GM21576 (cell line): Measurements from ENCODE around the gene ERC1.

Experiments
- ATAC-seq: cut with Tn5 transposase; IDR thresholded peaks from one replicate; pipeline ENCODE4 v1.9.1; 2021; ENCODE audit warnings: mild to moderate bottlenecking, moderate library complexity; ENCODE audit not compliant: unreplicated experiment

ERC1 gene

DNA sequence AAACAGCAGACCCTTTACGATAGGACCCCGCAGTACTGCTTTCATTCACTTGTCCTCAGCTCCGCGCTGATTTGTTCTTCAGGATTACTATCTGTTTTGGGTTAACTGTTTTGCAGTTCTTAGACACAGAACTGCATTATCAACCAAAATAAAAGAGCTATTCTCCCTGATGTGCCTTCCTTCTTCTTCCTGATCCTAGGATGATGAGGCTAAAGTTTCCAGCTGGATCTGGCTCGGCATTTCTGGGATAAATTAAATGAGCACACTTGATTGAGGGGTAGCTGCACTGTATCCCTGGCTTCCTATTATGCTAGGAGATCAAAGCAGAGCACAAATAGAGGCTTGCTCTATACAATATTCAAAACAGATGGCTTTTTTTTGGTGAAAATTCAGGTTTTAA lies 437.6 kb downstream of the ERC1 start:
- no peak for ATAC-seq

DNA sequence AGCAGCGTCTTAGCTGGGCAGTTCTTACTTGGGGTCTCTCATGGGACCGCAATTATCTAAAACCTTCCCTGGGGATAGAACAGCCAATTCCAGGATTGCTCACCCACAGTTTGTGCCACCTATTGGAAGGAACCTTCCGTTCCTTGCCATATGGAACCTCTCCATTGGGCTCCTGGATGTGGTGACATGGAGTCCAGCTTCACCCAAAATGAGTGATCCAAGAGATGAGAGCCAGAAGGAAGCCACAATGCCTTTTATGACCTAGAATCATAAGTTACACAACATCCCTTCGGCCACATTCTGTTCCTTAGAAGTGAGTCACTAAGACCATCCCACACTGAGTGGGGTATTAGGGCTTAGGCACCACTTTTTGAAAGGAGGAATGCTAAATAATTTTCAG lies 439.0 kb downstream of the ERC1 start:
- ATAC-seq, result no peak

DNA sequence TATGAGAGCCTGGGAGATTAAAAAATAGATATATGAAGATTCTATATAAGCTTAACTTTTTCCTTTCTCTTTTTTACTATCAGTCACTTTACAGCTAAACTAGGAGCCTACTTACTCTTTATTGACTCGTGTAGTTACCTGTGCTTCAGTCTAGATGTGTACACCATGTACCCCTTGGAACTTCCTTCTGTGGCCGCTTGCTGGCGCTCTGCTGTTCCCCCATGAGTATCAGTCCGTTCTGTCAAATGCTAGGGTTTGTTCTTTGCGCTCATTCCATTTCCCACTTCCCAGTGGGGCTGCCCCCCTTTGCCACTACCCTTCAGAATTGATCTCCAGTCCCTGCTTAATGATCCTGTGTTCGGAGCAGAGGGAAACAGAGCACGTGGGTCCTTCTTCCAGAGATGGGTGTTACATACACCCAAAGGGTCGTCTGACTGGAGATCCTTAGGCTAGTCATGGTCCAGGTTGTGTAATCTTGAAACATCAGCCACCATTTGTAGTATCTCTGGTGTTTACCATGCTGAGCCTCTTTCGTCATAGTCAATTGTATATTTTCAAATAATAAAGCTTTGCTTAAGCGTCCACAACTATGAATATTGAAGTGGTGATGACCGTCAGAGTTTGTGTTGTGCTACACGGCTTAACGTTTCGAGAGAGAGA lies 443.4 kb downstream of the ERC1 start:
- no peak for ATAC-seq

DNA sequence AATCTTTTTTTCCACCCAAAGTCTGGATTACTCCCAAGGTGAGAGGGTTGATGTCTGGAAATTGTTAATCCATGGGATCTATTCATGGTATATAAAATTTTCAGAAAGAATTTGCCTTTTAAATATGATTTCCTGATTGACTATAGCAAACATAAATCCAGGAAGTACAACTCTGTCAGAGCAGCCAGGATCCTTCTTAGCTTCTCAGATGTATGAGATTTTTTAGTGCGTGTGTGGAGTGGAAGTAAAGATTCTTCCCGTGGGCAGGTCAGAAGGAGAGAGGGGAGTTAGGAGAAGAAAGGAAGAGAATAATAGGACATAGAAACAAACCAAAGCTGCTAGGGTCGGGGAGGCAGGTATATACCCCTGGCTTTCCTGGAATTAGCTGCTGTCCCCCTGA lies 444.0 kb downstream of the ERC1 start:
- ATAC-seq, result no peak

DNA sequence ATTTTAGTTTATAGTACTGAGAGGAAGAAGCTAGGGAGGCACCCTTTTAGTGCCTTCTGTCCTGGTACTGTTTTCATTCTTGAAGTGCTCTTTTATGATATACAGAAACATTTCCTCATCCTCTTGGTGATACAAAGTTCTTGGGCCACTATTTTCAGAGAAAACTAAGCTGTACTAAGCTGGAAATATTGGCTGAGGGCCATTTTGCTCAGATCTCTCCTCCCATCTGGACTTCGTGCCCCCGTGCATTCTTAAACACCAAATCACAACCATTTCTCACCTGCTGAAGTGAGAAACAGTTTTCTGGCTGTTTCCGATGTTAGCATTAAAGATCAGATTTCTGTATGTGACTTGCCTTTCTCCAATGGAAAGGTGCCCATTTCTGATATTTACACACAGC lies 444.4 kb downstream of the ERC1 start:
- no peak for ATAC-seq

DNA sequence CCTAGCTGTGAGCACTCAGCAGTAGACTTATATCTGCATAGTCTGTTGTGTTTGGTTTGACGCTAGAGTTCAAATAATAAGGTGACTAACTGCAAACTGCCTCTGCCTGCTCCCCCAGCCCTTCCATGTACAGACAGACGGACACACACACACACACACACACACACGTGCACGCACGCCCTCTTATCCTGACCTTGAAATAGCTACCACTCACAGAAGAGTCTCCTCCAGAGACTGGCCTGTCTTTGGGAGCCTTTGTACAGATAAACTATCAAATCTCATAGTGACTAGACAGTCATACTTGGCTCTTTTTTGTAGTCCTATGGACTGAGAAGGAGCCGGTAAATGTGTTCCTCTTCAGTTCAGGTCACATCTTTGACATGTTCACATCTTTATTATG lies 445.0 kb downstream of the ERC1 start:
- ATAC-seq, result no peak

DNA sequence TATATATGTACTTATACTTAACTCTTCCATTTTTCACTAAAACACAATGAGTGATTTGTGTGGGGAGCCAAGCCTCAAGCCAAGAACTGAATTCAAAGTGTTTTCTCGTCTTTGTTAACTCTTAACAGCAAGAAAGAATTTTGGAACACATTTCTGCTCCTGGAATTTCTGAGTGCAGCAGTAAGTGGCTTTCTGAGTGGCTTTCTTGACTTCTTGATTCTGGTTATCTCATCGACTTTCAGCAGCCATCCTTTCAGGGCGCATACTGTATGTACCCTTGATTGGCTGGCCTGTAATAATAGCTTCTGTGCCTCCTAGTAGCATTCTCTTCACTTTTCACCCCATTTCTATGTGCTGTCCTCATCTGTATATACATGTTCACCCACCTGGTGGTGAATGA lies 446.0 kb downstream of the ERC1 start:
- no peak for ATAC-seq

DNA sequence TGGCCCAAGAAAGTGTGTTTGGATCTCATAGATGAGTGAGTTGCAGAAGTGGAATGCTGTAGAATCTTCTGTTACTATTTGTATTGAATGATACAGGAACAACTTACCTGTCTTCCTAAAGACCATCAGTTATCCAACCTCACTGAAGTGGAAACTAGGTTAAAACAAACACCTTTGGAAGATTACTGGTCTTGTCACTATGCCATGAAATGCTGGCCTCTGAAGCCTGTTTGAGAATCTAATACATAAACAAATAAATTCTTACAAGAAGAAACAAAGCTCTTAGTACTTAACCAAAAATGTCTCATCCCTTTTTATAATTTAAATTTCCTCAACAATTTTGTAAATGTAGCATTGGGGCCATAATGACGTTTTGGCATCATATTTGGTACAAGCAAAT lies 448.2 kb downstream of the ERC1 start:
- no peak for ATAC-seq

DNA sequence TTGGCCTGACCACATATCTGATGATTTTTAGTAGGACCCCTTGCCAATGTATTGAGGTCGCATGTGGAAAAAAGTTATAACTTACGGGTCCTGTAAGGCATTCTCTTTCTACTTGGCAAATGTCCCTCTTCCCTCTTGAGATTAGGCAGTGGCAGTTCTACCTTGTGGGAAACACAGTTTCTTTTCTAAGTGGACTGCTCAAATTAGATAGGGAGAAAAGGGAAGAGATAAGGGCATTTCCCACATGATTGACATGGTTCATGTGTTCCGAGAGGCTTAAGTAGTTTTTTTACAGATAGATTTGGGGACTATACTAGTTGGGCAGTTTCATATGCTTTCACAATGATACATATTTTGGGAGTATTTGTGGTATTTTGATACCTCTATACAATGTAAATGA lies 448.7 kb downstream of the ERC1 start:
- no peak for ATAC-seq

DNA sequence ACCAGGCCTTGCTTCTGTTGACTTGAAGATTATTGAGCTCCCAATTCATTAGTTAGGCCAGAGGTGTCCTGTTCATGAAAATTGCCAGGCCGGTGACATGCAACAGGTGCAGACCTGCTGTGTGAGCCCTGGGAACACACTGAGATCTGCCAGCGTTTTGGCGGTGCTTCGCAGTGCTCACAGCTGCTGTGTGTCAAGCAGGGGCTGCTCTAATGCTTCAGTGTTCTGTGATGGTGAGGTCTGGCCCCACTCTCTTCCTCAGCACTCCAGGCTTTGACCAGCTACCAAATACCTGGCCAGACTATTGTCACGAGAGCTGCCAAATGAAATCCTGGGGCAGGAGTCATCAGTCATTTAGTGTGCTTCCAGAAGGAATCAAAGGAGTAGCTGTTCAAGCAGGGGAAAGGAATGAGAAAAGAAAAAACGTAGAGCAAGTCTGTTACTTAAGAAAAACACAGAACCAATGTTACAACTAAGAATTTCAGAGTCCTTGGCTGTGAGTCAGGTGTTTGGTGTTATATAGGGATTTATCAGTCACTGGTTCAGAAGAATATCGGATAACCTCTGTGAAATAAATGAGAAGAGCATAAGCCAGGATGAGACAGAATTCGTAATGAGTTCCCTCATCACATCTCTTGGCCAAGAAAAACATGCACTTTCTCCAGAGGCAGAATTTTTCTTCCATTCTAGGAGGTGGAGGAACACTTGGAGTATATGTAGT lies 452.6 kb downstream of the ERC1 start:
- no peak for ATAC-seq

DNA sequence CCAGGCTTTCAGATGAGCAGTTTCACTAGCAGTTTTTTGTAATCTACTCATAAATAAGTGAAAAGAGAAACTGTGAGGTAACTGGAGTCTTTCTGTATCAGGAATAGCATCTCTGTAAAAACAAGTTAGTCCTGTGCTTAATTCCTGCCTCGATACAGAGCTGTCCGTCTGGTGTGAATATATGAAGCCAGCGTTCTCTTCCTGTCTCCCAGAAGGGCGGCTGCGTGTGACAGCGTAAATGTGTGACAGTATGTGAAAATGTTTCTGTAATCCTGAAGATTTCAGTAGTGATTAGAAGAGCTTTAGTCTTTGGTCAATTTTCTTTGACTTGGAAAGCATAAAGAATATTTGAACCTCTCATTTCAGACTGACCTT lies 453.1 kb downstream of the ERC1 start:
- ATAC-seq, result no peak

DNA sequence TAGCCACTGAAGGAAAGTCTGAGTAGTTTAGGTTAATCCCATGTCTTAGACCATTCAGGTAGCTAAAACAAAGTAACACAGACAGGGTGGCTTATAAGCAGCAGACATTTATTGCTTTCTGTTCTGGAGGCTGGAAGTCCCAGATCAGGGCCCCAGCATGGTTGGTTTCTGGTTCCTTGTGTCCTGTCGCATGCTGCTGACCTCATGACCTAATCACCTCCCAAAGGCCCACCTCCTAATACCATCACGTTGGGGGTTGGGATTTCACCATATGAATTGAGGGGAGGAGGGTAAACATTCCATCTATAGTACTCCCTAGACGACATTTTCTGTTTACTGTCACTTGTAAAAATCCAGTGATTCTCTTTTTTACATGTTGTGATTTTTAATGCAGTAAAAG lies 454.8 kb downstream of the ERC1 start:
- no peak for ATAC-seq

DNA sequence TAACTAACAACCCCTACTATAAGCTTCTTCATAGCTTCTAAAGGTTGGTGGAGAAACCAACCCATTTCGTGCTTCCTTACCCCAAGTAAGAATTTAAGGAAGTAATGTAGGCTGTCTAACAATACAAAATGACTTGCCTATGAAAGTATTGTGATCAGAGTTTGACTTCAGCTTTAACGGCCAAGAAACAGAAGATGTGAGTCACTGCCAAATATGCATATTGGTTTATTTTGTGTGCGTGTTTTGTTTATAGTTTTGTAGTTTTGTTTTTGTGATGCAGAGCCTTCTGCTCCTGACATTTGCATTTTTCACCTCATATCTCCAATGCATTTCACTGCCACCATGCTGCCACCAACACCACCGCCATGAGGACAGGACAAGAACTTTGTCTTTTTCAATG lies 457.3 kb downstream of the ERC1 start:
- no peak for ATAC-seq

DNA sequence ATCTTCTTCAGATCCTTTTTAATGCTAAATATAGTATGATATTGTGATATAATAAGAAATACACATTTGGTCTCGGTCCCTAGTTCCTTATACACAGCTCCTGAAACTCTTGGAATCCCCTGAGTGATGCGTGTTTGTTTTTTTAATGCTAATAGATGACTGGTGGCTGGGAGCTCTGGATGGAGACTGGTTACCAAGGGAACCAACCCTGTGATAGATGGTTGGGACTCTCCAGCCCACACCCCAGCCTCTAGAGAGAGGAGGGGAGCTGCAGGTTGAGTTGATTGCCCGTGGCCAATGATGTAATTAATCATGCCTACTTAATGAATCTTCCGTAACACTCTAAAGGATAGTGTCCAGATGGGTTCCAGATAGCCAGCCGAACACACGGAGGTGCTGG lies 462.8 kb downstream of the ERC1 start:
- no peak for ATAC-seq

DNA sequence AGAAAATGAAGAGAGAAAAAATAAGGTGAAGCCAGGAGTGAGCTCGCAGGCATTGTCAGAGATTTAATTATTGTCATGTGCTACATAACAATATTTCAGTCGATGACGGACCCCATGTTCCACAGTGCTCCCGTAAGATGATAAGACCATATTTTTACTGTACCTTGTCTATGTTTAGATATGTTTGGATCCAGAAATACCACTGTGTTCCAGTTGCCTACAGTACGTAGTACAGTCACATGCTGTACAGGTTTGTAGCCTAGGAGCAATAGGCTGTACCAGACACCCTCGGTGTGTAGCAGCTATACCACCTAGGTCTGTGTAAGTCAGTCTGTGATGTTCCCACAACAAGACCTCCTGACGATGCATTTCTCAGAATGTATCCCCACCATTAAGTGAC lies 465.9 kb downstream of the ERC1 start:
- no peak for ATAC-seq

DNA sequence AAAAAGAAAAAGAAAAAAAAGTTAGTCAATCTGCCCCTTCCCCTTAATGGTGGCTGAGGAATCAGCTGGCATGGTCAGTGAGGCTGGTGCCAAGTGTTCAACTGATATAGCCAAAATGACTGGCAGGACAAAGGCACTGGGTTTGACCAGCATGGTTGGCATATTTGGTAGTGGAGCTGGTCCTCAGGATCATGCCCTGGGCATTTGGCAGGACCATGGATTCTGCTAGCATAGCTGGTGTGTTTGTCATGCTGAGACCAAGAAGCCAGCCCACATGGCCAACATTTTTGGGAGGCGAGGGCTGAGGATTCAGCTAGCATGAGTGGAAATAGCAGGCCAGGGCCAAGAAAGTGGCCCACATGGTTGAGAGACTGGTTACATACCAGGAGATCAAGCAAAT lies 466.9 kb downstream of the ERC1 start:
- ATAC-seq, result no peak

DNA sequence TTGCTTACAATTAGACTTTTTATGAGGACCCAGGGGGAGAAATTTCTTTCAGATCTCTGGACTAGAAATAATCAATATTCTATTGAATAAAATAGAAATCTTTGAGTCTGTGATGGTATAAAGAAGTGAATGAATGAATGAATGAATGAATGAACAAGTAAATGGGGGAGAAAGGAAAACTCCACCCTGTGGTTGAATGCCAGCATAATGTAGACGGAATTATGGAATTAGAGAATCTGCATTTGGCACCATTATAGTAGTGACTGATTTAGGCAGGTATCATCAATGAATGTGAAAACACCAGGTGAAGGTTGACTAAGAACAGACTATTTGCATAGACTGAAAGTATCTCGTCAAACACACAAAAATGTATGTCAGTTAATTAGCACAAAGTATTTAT lies 468.3 kb downstream of the ERC1 start:
- ATAC-seq, result no peak

DNA sequence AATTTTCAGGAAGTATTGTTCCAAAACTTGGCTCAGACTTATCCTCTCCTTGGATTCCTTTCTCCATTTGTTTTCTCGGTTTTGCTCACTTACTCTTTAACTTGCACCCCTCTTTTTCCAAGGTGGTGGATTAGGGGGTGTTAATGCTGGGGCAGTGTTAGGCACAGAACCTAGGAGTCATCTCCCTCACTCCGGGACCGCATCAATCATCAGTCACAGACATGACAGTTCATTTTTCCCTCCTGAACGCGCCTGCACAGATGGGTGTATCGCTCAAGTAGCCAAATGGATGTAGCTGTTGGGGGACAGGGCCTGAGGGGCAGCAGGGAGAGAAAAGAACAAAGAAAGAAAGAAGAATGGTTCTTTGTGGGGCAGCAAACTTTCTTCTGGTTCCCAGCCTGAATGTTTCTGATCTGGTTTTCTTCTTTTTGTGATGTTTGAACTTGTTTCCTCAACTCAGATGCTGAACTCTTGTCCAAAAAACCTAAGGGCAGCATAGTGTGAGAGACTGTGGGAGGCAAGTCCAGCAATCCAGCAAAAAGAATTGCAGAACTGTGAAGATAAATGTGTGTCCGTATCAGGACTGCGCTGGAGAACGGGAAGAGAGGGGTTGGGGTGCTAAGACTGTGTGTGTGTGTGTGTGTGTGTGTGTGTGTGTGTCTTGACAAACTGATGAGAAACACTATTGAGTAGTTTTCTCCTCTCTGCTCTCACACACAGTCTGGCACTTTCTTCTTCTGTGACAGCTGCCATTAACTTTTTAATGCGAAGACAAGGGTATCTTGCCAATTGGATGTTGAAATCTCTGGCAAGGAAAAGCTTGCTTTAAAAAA lies 472.3 kb downstream of the ERC1 start:
- no peak for ATAC-seq

DNA sequence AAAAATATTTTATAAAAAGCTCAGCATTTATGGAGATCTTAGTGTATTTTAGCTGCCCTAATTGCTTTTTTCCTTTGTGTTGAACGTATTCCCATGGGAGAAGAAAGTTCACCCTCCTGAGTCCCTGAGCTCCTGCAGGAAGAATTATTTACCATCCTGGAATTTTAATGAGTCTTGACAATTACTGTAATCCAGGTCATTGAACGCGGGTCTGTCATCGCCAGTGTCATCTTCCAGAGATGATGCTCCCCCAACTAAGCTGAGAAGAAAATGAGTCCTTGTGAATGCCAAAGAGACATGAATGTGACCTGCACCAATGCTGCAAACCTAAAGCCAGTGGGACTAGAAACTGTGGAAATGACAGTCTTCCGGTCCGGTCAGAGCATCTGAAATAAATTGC lies 473.9 kb downstream of the ERC1 start:
- no peak for ATAC-seq

DNA sequence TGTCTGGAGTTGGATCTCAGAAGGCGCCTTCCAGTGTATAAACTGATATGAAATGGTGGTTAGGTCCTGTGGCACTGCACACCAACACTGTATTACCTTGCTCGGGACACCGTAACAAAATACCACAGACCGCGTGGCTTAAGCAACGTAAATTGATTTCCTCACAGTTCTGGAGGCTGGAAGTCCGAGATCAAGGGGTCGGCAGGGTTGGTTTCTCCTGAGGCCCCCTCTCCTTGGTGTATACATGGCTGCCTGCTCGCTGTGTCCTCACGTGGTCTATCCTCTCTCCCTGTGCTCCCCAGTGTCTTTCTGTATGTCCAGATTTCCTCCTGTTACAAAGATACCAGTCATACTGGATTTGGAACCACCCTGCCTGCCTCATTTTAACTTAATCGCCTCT lies 475.0 kb downstream of the ERC1 start:
- ATAC-seq, result no peak

DNA sequence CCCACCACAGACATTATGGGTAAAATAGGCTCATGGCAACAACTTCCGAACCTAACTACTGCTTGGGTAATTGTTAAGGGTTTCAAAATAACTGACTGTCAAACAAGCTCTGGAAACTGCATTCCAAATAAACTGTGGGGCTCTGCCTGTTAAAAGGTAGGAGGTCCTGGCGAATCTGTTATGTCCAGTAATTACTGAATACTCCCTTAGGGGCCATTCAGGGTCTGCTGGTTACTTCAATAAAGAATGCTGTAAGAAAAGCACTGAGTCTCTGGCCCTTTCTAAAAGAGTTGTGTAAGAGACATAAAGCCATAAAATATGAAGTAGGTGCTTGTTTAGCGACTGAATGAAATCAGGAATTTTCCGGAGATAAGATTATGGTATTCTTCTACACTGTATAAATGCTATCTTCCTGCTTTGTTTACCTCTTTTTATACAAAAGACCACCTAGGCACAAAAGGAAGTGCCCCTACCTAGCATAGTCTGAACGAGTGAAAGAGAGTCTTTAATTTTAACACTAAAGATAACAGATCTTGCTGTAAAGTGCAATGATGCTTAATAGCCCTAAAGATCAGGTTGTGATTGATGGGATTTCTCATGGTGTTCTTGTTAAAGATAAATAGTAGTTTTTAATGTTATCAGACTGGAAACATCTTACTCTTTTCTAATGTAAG lies 475.6 kb downstream of the ERC1 start:
- no peak for ATAC-seq

DNA sequence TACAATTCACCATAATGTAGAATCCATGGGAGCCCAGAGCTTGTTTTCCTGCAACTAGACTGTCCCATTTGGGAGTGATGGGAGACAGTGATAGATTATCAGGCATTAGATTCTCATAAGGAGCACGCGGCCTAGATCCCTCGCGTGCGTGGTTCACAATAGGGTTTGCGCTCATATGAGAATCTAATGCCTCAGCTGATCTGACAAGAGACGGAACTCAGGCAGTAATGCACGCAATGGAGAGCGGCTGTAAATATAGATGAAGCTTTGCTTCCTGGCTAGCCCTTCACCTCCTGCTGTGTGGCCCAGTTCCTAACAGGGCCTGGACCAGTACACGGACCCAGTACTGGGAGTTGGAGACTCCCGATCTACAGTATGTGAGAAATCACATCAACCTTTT lies 476.7 kb downstream of the ERC1 start:
- no peak for ATAC-seq
